Body of pancreas (tissue), 4 donors: Measurements from ENCODE around the gene PTDSS2.

Experiments
- POLR2A ChIP-seq, 3 donors: fragments of 450-650 bp; IDR thresholded peaks; one replicate each; pipeline ENCODE4 v1.6.1; 2016; ENCODE audit warnings: antibody characterized with exemption in 3 of 3, mild to moderate bottlenecking in 2 of 3
- TF ChIP-seq, protein P1 (sequence below), 7 experiments: fragments of 450-650 bp in 4 of 7; fragments of 200-600 bp in 3 of 7; sonication (generic) in 3 of 7; IDR thresholded peaks; one replicate each; pipeline ENCODE4 v1.5.1; 2016 to 2019; ENCODE audit warnings: antibody characterized with exemption in 7 of 7

DNA sequence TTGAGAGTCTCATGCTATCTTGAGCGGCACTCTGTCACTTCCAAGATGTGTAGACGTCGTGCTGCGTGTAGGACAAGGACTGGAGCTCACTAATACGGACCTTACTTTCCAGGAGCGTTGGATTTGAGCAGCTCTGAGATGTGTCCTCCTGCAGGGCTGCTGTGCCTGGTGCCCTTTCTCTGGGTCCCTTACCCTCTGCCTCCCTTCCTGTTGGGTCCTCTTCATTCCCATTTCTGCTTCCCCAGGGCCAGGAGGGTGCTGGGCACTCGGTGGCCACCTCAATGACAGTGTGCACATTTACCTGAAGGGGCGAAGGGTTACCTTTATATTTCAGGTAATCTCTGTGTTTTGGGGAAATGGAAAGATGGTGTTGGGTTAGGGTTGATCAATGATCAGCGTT lies 4.0 kb downstream of the PTDSS2 start:
- TF ChIP-seq, protein P1, sequence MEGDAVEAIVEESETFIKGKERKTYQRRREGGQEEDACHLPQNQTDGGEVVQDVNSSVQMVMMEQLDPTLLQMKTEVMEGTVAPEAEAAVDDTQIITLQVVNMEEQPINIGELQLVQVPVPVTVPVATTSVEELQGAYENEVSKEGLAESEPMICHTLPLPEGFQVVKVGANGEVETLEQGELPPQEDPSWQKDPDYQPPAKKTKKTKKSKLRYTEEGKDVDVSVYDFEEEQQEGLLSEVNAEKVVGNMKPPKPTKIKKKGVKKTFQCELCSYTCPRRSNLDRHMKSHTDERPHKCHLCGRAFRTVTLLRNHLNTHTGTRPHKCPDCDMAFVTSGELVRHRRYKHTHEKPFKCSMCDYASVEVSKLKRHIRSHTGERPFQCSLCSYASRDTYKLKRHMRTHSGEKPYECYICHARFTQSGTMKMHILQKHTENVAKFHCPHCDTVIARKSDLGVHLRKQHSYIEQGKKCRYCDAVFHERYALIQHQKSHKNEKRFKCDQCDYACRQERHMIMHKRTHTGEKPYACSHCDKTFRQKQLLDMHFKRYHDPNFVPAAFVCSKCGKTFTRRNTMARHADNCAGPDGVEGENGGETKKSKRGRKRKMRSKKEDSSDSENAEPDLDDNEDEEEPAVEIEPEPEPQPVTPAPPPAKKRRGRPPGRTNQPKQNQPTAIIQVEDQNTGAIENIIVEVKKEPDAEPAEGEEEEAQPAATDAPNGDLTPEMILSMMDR (IDR thresholded peaks at IDR 0.05), result no peak
- TF ChIP-seq POLR2A (IDR thresholded peaks at IDR 0.05), result no peak
